Measurements from ENCODE around the gene COL5A2.

DNA sequence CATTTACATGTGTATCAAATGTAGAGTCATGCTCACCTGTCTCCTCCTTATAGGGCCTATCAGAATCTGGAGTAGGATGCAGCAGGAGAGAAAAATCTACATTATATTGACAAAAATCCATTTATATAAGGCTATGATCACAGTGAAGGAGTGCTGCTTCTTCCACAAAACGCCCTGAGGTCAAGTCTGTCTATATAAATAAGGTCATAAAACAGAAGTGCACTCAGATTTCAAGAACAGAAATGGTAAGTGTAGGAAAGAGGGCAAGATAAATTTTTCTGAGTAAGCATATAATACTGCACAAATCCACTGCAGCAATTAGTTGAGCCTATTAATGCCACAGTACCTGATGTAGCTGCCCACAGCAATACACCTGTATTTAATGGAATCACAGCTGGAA, 51.8 kb downstream of the COL5A2 start:
- TF ChIP-seq, protein P1, sequence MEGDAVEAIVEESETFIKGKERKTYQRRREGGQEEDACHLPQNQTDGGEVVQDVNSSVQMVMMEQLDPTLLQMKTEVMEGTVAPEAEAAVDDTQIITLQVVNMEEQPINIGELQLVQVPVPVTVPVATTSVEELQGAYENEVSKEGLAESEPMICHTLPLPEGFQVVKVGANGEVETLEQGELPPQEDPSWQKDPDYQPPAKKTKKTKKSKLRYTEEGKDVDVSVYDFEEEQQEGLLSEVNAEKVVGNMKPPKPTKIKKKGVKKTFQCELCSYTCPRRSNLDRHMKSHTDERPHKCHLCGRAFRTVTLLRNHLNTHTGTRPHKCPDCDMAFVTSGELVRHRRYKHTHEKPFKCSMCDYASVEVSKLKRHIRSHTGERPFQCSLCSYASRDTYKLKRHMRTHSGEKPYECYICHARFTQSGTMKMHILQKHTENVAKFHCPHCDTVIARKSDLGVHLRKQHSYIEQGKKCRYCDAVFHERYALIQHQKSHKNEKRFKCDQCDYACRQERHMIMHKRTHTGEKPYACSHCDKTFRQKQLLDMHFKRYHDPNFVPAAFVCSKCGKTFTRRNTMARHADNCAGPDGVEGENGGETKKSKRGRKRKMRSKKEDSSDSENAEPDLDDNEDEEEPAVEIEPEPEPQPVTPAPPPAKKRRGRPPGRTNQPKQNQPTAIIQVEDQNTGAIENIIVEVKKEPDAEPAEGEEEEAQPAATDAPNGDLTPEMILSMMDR (IDR thresholded peaks at IDR 0.05) = no peak
- TF ChIP-seq POLR2A (IDR thresholded peaks at IDR 0.05) = no peak

Data from lower leg skin (tissue), 3 donors.